Panc1 (cell line): ENCODE data around the gene WDHD1. TPM values are rescaled to one million over a fixed set of nuclear protein-coding genes. Genes with fewer than 3 reads are reported as not detected.

Experiments
- ATAC-seq: fragments of 200-7000 bp; cut with Tn5 transposase; 2 replicates; pipeline ENCODE4 v1.9.1; 2020; ENCODE audit warnings: mild to moderate bottlenecking, moderate library complexity
- BruUV-seq: library from RNA; stranded (reverse); fragments of 400-500 nt; replicated peaks from 2 replicates; lab custom pipeline; 2021; lab: Mats Ljungman, UMichigan
- CTCF ChIA-PET: fragments of 300-600 bp; sonication (Branson Sonifier 250); formaldehyde crosslinking; loops from one replicate; lab custom pipeline; 2022; ENCODE audit warnings: antibody characterized with exemption; lab: Charles Lee
- POLR2A ChIA-PET: fragments of 300-600 bp; sonication (Branson Sonifier 250); formaldehyde crosslinking; loops from one replicate; lab custom pipeline; 2022; ENCODE audit warnings: antibody characterized with exemption; lab: Charles Lee
- DNase-seq: peaks from one replicate; pipeline ENCODE4 v3.0.0-alpha.2; 2010; ENCODE audit warnings: low read depth, low spot score
- H3K27ac ChIP-seq: 2 replicates; pipeline ENCODE4 v1.5.1; 2011; ENCODE audit warnings: mild to moderate bottlenecking, low read length, inconsistent platforms
- H3K27me3 ChIP-seq: fragments of 200-500 bp; sonication (Bioruptor generic); 2 replicates; pipeline ENCODE4 v1.6.0; 2014; ENCODE audit warnings: low read length, inconsistent platforms; ENCODE audit not compliant: control insufficient read depth, insufficient read depth
- H3K36me3 ChIP-seq: fragments of 200-500 bp; sonication (Bioruptor generic); 2 replicates; pipeline ENCODE4 v1.5.1; 2014; ENCODE audit warnings: inconsistent platforms, mild to moderate bottlenecking, low read length, moderate library complexity; ENCODE audit not compliant: control insufficient read depth, insufficient read depth
- H3K4me1 ChIP-seq: 2 replicates; pipeline ENCODE4 v1.5.1; 2011; ENCODE audit warnings: inconsistent platforms, mild to moderate bottlenecking, low read length, moderate library complexity; ENCODE audit not compliant: control insufficient read depth, insufficient read depth
- H3K4me3 ChIP-seq, 2 experiments: 2 replicates each; pipeline ENCODE4 v1.5.1; 2011 to 2012; ENCODE audit warnings: low read depth in 2 of 2, low read length in 2 of 2, mild to moderate bottlenecking in 2 of 2, inconsistent platforms in 1 of 2, moderate library complexity in 1 of 2
- H3K9me3 ChIP-seq: fragments of 200-500 bp; sonication (Bioruptor generic); 2 replicates; pipeline ENCODE4 v1.5.1; 2014; ENCODE audit warnings: low read depth, mild to moderate bottlenecking, inconsistent platforms, low read length, moderate library complexity; ENCODE audit not compliant: control insufficient read depth, insufficient read depth
- POLR2AphosphoS5 ChIP-seq: IDR thresholded peaks from 2 replicates; pipeline ENCODE4 v1.6.1; 2012; ENCODE audit warnings: mild to moderate bottlenecking, low read depth, low read length, moderate library complexity
- REST ChIP-seq, 2 experiments: IDR thresholded peaks; 2 replicates each; pipeline ENCODE4 v1.6.1; 2011 to 2012; ENCODE audit warnings: low read depth in 2 of 2, control low read depth in 1 of 2, low read length in 1 of 2, mild to moderate bottlenecking in 1 of 2, moderate library complexity in 1 of 2; ENCODE audit not compliant: insufficient read depth in 1 of 2
- SIN3A ChIP-seq: IDR thresholded peaks from 2 replicates; pipeline ENCODE4 v1.6.1; 2012; ENCODE audit warnings: low read depth, mild to moderate bottlenecking, low read length, moderate library complexity, borderline replicate concordance; ENCODE audit not compliant: insufficient read depth
- TCF7L2 ChIP-seq: IDR thresholded peaks from 2 replicates; pipeline ENCODE4 v1.6.1; 2011; ENCODE audit warnings: mild to moderate bottlenecking, low read depth, low read length, inconsistent platforms
- in situ Hi-C: cut with HindIII; loops from 2 replicates; pipeline ENCODE4 v1.10.0; 2016; ENCODE audit warnings: low sequenced_read_pairs, low pct_unique_long_range_greater_than_20kb
- intact Hi-C: fragments of 100-400 bp; cut with micrococcal nuclease; formaldehyde crosslinking; loops from one replicate; pipeline ENCODE4 v1.10.0; 2022; ENCODE audit not compliant: unreplicated experiment
- total RNA-seq: library from RNA; stranded (reverse); gene quantifications from one replicate; pipeline ENCODE4 v1.2.1, GENCODE V29; 2021; ENCODE audit not compliant: unreplicated experiment
- TF ChIP-seq, protein P1 (sequence below): fragments of 450-650 bp; IDR thresholded peaks from 2 replicates; pipeline ENCODE4 v1.5.1; 2017; ENCODE audit warnings: mild to moderate bottlenecking

Gene WDHD1
- total RNA-seq, 1 experiment from 2014 or later: 21.7 TPM

- H3K27ac ChIP-seq: no peak overlapping the region
- BruUV-seq: no TSS peak
Observed at GRCh38 chr14:54929556-54929955, 97.3 kb downstream of the WDHD1 start.

GRCh38 chr14:54928216-54928615 is 98.7 kb downstream of the WDHD1 start:
- POLR2A ChIA-PET: no interaction called here
- Histone ChIP-seq H3K27me3 (no peaks in the 10 kb centered on the region), H3K27ac (no peak overlapping the region), H3K9me3 (no peaks in the 10 kb centered on the region), H3K4me1 (no peaks in the 10 kb centered on the region), H3K4me3 (no peak overlapping the region), H3K36me3 (no peaks in the 10 kb centered on the region)
- no peak for TF ChIP-seq POLR2AphosphoS5
- TF ChIP-seq SIN3A: no peak
- TF ChIP-seq TCF7L2: no peak
- no peak for TF ChIP-seq REST (IDR thresholded peaks at IDR 0.05; ENCODE audit: insufficient read depth in 1 of 2, low read depth in 2 of 2, low read length in 1 of 2)
- TF ChIP-seq, protein P1, sequence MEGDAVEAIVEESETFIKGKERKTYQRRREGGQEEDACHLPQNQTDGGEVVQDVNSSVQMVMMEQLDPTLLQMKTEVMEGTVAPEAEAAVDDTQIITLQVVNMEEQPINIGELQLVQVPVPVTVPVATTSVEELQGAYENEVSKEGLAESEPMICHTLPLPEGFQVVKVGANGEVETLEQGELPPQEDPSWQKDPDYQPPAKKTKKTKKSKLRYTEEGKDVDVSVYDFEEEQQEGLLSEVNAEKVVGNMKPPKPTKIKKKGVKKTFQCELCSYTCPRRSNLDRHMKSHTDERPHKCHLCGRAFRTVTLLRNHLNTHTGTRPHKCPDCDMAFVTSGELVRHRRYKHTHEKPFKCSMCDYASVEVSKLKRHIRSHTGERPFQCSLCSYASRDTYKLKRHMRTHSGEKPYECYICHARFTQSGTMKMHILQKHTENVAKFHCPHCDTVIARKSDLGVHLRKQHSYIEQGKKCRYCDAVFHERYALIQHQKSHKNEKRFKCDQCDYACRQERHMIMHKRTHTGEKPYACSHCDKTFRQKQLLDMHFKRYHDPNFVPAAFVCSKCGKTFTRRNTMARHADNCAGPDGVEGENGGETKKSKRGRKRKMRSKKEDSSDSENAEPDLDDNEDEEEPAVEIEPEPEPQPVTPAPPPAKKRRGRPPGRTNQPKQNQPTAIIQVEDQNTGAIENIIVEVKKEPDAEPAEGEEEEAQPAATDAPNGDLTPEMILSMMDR: no peak
- in situ Hi-C loops: no loop called here
- BruUV-seq: no TSS peak
- CTCF ChIA-PET: no interaction called here
- DNase-seq: no peak
- intact Hi-C loops: no loop called here
- no peak for ATAC-seq

More at GRCh38 chr14:54929556-54929955, 97.3 kb downstream of the WDHD1 start:
- POLR2A ChIA-PET: no interaction called here
- Histone ChIP-seq H3K27me3 (no peaks in the 10 kb centered on the region), H3K4me3 (no peak overlapping the region), H3K9me3 (no peaks in the 10 kb centered on the region), H3K36me3 (no peaks in the 10 kb centered on the region), H3K4me1 (no peaks in the 10 kb centered on the region)
- DNase-seq (no peak), ATAC-seq (no peak)
- CTCF ChIA-PET: no interaction called here
- in situ Hi-C loops (no loop called here), intact Hi-C loops (no loop called here)
- TF ChIP-seq SIN3A (no peak), POLR2AphosphoS5 (no peak), REST (IDR thresholded peaks at IDR 0.05; ENCODE audit: insufficient read depth in 1 of 2, low read depth in 2 of 2, low read length in 1 of 2) (no peak), TCF7L2 (no peak)
- TF ChIP-seq, protein P1: no peak
